Midbrain (tissue), 1 donor: ENCODE data around the gene TRMT2B.
"Not testable (repeated sequence)": the region's sequence is repeated elsewhere in the genome, so short reads cannot be mapped to it uniquely, and the experiment has no call there.

Experiments
- DNase-seq: peaks from one replicate; lab custom pipeline; 2025; lab: John Stamatoyannopoulos, UW

The TRMT2B gene

GRCh38 chrX:101051549-101052302 lies at the start of gene TRMT2B:
TSS of gene TRMT2B (minus strand) at chrX:101052111. CDS start at chrX:101042289, 9,822 bp downstream.
- peak; percentile 78 for DNase-seq

DNA sequence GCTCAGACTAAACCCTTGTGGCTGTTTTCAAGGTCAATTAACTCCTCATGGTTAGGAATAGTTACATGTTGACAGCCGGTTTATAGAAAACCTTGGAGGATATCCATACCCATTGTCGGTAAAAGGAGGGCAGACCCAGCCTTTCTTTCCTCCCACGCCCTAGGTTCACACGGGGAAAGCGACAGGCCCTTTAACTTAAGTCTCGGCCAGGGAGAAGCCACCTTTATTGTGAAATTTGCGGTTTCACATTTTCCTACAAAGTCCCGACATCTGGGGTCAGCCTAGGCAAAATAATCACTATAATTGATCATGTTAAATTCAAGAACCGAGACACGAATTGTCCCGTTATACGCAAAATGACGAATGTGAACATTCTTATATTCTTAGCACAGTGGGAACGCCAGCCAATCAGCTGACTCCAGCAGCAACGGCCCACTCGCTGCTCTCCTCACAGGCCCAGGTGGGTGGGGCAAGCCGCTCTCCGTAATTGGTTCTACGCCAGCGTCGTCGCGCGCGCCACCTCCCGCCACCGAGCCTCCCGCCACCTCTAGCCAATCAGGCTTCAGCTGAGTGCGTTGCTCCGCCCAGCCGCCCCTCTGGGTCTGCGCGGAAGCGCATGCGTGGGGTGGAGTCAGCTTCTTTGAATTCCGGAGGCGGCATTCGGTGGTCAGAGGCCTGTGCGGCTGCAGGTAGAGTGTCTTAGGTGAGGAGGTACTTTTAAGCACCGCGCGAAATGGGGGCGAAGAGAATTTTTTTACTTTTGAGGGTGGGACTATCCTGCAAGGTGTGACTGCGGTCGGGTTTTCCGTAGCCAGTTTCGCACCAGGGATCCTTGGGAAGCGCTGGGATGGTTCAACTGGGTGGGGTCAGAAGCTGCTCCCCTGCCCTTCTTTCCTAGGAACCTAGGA lies 45.9 kb upstream of the TRMT2B start, which contains the start of gene CENPI:
Gene CENPI (plus strand): TSS at position 659 of the 908 bp plus-strand sequence. CDS start 2,867 bp downstream, outside the sequence.
- DNase-seq = peak; percentile 90

- DNase-seq = no peak
Measured at GRCh38 chrX:101091817-101092216, 39.9 kb upstream of the TRMT2B start.

GRCh38 chrX:101081231-101081630 lies 29.3 kb upstream of the TRMT2B start:
- DNase-seq = no peak

DNA sequence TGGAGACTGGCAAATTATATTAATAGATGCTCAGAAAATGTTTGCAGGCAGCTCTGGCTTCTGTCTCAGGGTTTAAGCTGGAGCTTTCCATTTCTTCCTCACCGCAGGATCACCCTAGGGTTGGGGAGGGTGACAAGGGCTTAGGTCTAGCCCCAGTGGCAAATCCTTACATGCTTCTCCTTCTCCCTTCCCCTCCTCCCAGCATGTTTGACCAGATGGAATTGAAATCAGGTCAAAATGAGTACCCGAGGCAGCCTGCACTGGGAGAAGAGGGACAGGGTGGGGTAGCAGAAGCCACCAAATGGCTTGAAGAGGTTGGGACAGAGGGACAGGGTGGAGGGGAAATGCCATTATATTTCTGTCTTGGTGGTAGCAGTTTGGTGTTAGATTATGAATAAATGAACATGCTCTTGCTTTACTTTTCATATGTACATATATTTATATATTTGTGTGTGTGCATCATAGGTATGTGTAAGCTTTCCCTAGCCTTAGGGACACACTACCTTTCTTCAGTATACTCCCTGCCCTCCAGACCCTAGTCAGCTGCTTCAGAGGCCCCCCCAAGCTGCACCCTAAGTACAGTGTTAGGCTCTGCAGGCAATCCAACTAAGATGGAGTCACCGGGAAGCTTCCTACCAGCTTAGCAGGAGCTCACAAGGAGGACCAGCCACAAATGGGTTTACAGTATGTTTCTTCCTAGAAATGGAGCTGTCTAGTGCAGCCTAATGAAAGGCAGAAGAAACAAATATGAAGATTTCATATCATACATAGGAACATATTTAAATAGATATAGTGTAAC lies 28.6 kb upstream of the TRMT2B start:
- no peak for DNase-seq

DNA sequence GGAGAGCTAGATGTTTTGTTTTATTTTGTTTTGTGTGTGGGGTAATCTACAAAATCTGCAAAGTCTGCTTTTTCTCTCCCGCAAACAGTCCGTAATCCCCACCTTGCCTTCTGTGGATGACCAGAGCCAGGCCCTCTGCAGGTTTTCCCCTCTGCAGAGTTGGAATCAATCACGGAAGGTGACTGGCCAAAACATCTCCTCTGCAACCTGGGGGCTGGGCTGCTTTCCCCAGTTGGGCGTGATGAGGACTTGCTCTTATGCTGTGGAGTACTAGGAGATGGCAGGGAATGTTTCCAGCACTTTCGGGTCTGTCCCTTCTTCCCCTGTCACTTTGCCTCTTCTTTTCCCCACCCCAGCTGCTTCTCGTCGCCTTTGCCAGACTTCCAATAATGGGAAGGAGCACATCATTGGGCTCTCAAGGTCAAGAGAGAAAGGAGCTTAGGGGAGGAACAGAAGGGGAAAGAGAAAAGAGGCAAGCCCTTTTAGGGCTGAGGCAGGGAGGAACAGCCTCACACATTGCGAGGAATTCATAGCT lies 27.9 kb upstream of the TRMT2B start:
- DNase-seq = no peak

GRCh38 chrX:101078716-101079598 lies 27.0 kb upstream of the TRMT2B start, which contains the start of gene TMEM35A:
TSS of gene TMEM35A (plus strand) at chrX:101078879. CDS start at chrX:101079003, 124 bp downstream.
- DNase-seq = peak; percentile 31

DNA sequence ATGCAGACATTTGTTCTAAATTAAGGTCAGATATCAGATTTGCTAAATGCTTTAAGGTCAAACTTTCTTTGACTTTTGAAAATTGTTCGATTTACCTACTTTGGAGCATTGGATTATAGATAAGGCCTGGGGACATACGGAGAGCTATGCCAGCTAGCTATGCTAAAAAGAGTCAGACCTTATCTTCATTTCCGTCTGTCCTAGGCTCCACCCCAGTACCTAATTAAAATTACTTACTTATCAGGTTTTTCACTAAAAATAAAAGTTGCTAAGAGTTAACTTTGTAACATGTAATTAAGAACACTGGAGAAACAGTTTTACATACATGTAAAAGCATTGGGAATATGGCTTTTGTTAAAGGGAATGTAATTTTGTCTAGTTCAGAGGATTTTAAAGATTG lies 19.7 kb upstream of the TRMT2B start:
- no peak for DNase-seq

DNA sequence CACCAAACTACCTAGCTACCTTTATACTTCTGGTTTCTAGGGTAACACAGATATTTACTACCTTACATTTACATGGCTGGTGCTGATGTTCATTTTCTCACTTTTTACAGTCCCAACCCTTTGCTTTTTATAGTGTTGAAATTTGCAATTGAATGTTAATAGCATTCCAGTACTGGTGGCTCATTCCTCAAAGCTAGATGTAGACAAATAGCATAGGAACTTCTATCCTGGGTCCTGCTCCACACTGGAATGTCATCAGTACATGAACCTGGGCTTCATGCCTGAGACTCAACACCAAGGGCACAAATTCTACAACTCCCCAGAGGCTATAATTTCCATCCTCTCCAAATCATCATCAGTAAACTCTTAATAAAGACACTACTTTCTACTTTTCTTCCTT lies 10.3 kb upstream of the TRMT2B start:
- DNase-seq = no peak

GRCh38 chrX:101057093-101057714 lies 5.3 kb upstream of the TRMT2B start:
- DNase-seq = no peak

DNA sequence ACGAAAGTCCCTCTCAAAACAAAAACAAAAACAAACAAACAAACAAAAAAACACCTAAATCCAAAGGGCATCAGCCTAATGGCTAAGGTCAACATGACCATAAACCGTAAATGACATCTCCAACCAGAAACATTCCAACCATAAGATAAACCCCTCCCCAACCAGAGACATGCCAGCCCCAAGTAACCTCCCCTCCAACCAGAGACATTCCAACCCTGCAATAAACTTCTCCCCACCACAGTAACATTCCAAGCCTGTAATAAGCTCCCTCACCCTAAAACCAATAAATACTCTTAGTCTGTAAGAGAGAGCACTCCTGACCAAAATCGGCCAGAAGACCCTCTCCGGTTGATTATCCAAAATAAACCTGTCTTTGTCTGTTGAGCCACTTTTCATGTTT lies 4.6 kb upstream of the TRMT2B start:
- DNase-seq = not testable (repeated sequence)

DNA sequence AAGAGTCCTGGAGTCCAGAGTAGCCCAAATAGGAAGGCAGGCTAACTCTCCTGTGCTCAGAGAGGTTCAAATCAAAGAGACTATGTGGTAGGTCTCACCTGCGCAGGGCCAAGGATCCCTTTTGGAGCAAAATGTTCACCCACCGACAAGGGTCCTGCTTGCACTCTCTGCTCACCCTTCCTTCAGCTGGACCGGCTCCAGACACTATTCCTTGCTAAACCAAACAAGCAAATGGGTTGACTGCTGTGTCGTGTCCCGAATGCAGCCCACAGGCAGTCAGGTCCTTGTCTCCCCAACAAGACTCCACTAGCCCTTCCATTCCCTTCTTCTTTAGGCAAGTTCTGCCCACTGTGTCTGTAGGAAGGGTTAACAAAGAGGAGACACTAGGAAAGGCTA lies 760 bp downstream of the TRMT2B start:
- no peak for DNase-seq

- DNase-seq = no peak
Measured at GRCh38 chrX:101040197-101040596, 11.7 kb downstream of the TRMT2B start.

DNA sequence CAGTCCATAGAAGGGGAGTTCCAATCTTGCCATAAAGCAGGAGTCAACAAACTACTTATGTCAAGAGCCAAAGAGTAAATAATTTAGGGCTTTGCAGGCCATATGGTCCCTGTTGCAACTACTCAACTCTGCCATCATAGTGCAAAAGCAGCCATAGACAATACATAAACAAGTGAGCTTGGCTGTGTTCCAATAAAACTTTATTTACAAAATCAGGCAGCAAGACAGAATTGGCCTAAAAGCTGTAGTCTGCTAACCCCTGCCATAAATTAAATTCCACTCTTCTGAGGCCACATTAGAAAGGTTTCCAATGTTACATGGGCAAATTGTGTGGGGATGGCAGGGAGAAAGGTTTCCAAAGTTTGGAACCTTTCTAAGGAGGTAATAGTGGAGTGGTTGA lies 14.7 kb downstream of the TRMT2B start:
- no peak for DNase-seq

DNA sequence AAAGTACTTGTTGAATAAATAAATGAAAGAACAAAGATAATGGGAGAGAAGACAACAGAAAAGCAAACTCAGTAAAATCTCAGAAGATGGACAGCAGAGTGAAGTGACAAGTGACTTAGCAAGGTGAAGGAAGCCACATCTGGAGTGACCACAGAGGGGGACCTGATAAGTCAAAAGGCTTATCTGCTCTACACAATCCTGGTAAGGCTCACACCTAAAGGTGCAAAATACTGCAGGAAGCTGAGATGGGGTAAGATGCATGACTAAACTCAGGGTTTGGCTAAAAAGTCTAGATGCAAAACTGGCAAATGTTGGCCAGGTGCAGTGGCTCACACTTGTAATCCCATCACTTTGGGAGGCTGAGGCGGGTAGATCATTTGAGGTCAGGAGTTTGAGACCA lies 22.2 kb downstream of the TRMT2B start:
- no peak for DNase-seq

DNA sequence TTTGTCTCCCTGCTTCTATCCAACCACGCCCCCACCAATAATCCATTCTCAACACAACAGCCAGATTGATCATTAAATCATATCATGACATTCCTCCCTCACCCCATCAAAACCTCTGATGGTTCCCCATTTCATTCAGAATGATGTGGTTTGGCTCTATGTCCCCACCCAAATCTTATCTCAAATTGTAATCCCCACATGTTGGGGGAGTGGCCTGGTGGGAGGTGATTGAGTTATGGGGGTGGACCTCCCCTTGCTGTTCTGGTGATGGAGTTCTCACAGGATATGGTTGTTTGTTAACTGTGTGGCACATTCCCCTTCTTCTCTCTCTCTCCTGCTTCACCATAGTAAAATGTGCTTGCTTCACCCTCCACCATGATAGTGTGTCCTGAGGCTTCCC lies 23.3 kb downstream of the TRMT2B start:
- no peak for DNase-seq

- DNase-seq = no peak
Measured at GRCh38 chrX:101025126-101025525, 26.8 kb downstream of the TRMT2B start.

GRCh38 chrX:101022020-101022419 lies 29.9 kb downstream of the TRMT2B start:
- no peak for DNase-seq

GRCh38 chrX:101012031-101012430 lies 39.9 kb downstream of the TRMT2B start:
- not testable (repeated sequence) for DNase-seq

DNA sequence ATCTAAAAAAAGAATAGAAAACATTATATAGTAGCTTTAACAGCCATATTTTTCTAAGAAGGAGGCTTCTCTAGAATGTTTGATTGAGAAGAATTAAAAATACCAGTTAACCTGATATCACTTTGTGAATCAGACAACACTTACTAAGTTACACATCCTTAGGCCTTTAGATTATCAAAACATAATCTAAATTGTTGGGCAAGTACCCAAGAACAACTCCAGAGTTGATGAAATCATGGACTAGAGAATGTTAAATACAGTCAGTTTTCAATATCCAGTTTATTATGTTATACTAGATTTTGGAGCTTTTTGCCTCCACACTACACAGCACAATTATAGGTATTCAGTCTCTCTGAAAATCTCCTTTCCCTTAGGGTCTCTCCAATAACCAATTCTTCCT lies 42.8 kb downstream of the TRMT2B start:
- no peak for DNase-seq
